Hematopoietic multipotent progenitor cell (in vitro differentiated cells): Measurements from ENCODE around the gene VNN1. TPM values are rescaled to one million over a fixed set of nuclear protein-coding genes. Genes with fewer than 3 reads are reported as not detected.
"Not testable (repeated sequence)": the region's sequence is repeated elsewhere in the genome, so short reads cannot be mapped to it uniquely, and the experiment has no call there.

Source experiments
- DNase-seq, 3 donors: peaks; one replicate each; pipeline ENCODE4 v3.0.0-alpha.2; 2011 to 2015; ENCODE audit warnings: low read depth in 2 of 3, low spot score in 2 of 3
- total RNA-seq: library from RNA; depleted of rRNA; stranded (reverse); fragments of >200 nt; gene quantifications from one replicate; pipeline ENCODE4 v1.2.3, GENCODE V29; 2012

VNN1 gene
- total RNA-seq, 1 donor = 2.2 TPM

GRCh38 chr6:132675002-132675401 is 38.9 kb downstream of the VNN1 start:
- DNase-seq = no peak

GRCh38 chr6:132673376-132674094 is 40.3 kb downstream of the VNN1 start:
- DNase-seq = no peak

- DNase-seq = no peak
These were observed 42.6 kb downstream of the VNN1 start for GRCh38 chr6:132671295-132671694.

- peak in 2 of 3 donors; percentile 35 to 67 for DNase-seq
These were observed 44.1 kb downstream of the VNN1 start for GRCh38 chr6:132669690-132670291.

GRCh38 chr6:132666118-132666517 is 47.7 kb downstream of the VNN1 start:
- DNase-seq = no peak

GRCh38 chr6:132664309-132665034 is 49.4 kb downstream of the VNN1 start:
- no peak for DNase-seq

- no peak for DNase-seq
These were observed 50.2 kb downstream of the VNN1 start for GRCh38 chr6:132663661-132664060.

GRCh38 chr6:132661906-132662305 is 51.9 kb downstream of the VNN1 start:
- no peak for DNase-seq

- no peak for DNase-seq
These were observed 54.8 kb downstream of the VNN1 start, which contains the start of gene TAAR1 for GRCh38 chr6:132659082-132659481. TSS of gene TAAR1 (minus strand) at chr6:132659182. CDS start at chr6:132646003, 13,179 bp downstream.

- DNase-seq = no peak
These were observed 62.8 kb downstream of the VNN1 start for GRCh38 chr6:132651062-132651461.

- no peak for DNase-seq
These were observed 63.4 kb downstream of the VNN1 start for GRCh38 chr6:132650429-132650828.

GRCh38 chr6:132648828-132649227 is 65.0 kb downstream of the VNN1 start:
- DNase-seq = no peak

GRCh38 chr6:132648356-132648755 is 65.5 kb downstream of the VNN1 start:
- peak in 2 of 3 donors; percentile 12 to 19 for DNase-seq

- no peak for DNase-seq
These were observed 70.3 kb downstream of the VNN1 start for GRCh38 chr6:132643547-132643946.

- DNase-seq = not testable (repeated sequence)
These were observed 76.7 kb downstream of the VNN1 start for GRCh38 chr6:132637135-132637534.

GRCh38 chr6:132635906-132636305 is 77.9 kb downstream of the VNN1 start:
- DNase-seq = not testable (repeated sequence)

- DNase-seq = not testable (repeated sequence)
These were observed 78.6 kb downstream of the VNN1 start for GRCh38 chr6:132635288-132635687.

GRCh38 chr6:132634796-132635195 is 79.1 kb downstream of the VNN1 start:
- no peak for DNase-seq

GRCh38 chr6:132633362-132633761 is 80.5 kb downstream of the VNN1 start:
- DNase-seq = no peak
